Panc1 (cell line): Measurements from ENCODE around the gene RETREG1. TPM values are rescaled to one million over a fixed set of nuclear protein-coding genes. Genes with fewer than 3 reads are reported as not detected.

ENCODE experiments used
- ATAC-seq: fragments of 200-7000 bp; cut with Tn5 transposase; 2 replicates; pipeline ENCODE4 v1.9.1; 2020; ENCODE audit warnings: mild to moderate bottlenecking, moderate library complexity
- BruUV-seq: library from RNA; stranded (reverse); fragments of 400-500 nt; replicated peaks from 2 replicates; lab custom pipeline; 2021; lab: Mats Ljungman, UMichigan
- CTCF ChIA-PET: fragments of 300-600 bp; sonication (Branson Sonifier 250); formaldehyde crosslinking; loops from one replicate; lab custom pipeline; 2022; ENCODE audit warnings: antibody characterized with exemption; lab: Charles Lee
- POLR2A ChIA-PET: fragments of 300-600 bp; sonication (Branson Sonifier 250); formaldehyde crosslinking; loops from one replicate; lab custom pipeline; 2022; ENCODE audit warnings: antibody characterized with exemption; lab: Charles Lee
- DNase-seq: peaks from one replicate; pipeline ENCODE4 v3.0.0-alpha.2; 2010; ENCODE audit warnings: low read depth, low spot score
- H3K27ac ChIP-seq: 2 replicates; pipeline ENCODE4 v1.5.1; 2011; ENCODE audit warnings: mild to moderate bottlenecking, low read length, inconsistent platforms
- H3K27me3 ChIP-seq: fragments of 200-500 bp; sonication (Bioruptor generic); 2 replicates; pipeline ENCODE4 v1.6.0; 2014; ENCODE audit warnings: low read length, inconsistent platforms; ENCODE audit not compliant: control insufficient read depth, insufficient read depth
- H3K36me3 ChIP-seq: fragments of 200-500 bp; sonication (Bioruptor generic); 2 replicates; pipeline ENCODE4 v1.5.1; 2014; ENCODE audit warnings: inconsistent platforms, mild to moderate bottlenecking, low read length, moderate library complexity; ENCODE audit not compliant: control insufficient read depth, insufficient read depth
- H3K4me1 ChIP-seq: 2 replicates; pipeline ENCODE4 v1.5.1; 2011; ENCODE audit warnings: inconsistent platforms, mild to moderate bottlenecking, low read length, moderate library complexity; ENCODE audit not compliant: control insufficient read depth, insufficient read depth
- H3K4me3 ChIP-seq, 2 experiments: 2 replicates each; pipeline ENCODE4 v1.5.1; 2011 to 2012; ENCODE audit warnings: low read depth in 2 of 2, low read length in 2 of 2, mild to moderate bottlenecking in 2 of 2, inconsistent platforms in 1 of 2, moderate library complexity in 1 of 2
- H3K9me3 ChIP-seq: fragments of 200-500 bp; sonication (Bioruptor generic); 2 replicates; pipeline ENCODE4 v1.5.1; 2014; ENCODE audit warnings: low read depth, mild to moderate bottlenecking, inconsistent platforms, low read length, moderate library complexity; ENCODE audit not compliant: control insufficient read depth, insufficient read depth
- POLR2AphosphoS5 ChIP-seq: IDR thresholded peaks from 2 replicates; pipeline ENCODE4 v1.6.1; 2012; ENCODE audit warnings: mild to moderate bottlenecking, low read depth, low read length, moderate library complexity
- REST ChIP-seq, 2 experiments: IDR thresholded peaks; 2 replicates each; pipeline ENCODE4 v1.6.1; 2011 to 2012; ENCODE audit warnings: low read depth in 2 of 2, control low read depth in 1 of 2, low read length in 1 of 2, mild to moderate bottlenecking in 1 of 2, moderate library complexity in 1 of 2; ENCODE audit not compliant: insufficient read depth in 1 of 2
- SIN3A ChIP-seq: IDR thresholded peaks from 2 replicates; pipeline ENCODE4 v1.6.1; 2012; ENCODE audit warnings: low read depth, mild to moderate bottlenecking, low read length, moderate library complexity, borderline replicate concordance; ENCODE audit not compliant: insufficient read depth
- TCF7L2 ChIP-seq: IDR thresholded peaks from 2 replicates; pipeline ENCODE4 v1.6.1; 2011; ENCODE audit warnings: mild to moderate bottlenecking, low read depth, low read length, inconsistent platforms
- in situ Hi-C: cut with HindIII; loops from 2 replicates; pipeline ENCODE4 v1.10.0; 2016; ENCODE audit warnings: low sequenced_read_pairs, low pct_unique_long_range_greater_than_20kb
- intact Hi-C: fragments of 100-400 bp; cut with micrococcal nuclease; formaldehyde crosslinking; loops from one replicate; pipeline ENCODE4 v1.10.0; 2022; ENCODE audit not compliant: unreplicated experiment
- total RNA-seq: library from RNA; stranded (reverse); gene quantifications from one replicate; pipeline ENCODE4 v1.2.1, GENCODE V29; 2021; ENCODE audit not compliant: unreplicated experiment
- TF ChIP-seq, protein P1 (sequence below): fragments of 450-650 bp; IDR thresholded peaks from 2 replicates; pipeline ENCODE4 v1.5.1; 2017; ENCODE audit warnings: mild to moderate bottlenecking

Gene RETREG1
- total RNA-seq, 1 experiment from 2014 or later = 0.74 TPM

GRCh38 chr5:16465544-16466432, 151.0 kb downstream of the RETREG1 start, which contains the start of gene ZNF622:
Gene ZNF622, minus strand, starts transcription at chr5:16465800. Its CDS starts 135 bp downstream, at chr5:16465665.
- TF ChIP-seq REST (IDR thresholded peaks at IDR 0.05; ENCODE audit: insufficient read depth in 1 of 2, low read depth in 2 of 2, low read length in 1 of 2) (peak in 1 of 2 experiments; percentile 48; a peak in 1 of 4 replicates), POLR2AphosphoS5 (peak; percentile 96), TCF7L2 (no peak), SIN3A (no peak; the same call in 1 of the 2 replicates)
- TF ChIP-seq, protein P1, sequence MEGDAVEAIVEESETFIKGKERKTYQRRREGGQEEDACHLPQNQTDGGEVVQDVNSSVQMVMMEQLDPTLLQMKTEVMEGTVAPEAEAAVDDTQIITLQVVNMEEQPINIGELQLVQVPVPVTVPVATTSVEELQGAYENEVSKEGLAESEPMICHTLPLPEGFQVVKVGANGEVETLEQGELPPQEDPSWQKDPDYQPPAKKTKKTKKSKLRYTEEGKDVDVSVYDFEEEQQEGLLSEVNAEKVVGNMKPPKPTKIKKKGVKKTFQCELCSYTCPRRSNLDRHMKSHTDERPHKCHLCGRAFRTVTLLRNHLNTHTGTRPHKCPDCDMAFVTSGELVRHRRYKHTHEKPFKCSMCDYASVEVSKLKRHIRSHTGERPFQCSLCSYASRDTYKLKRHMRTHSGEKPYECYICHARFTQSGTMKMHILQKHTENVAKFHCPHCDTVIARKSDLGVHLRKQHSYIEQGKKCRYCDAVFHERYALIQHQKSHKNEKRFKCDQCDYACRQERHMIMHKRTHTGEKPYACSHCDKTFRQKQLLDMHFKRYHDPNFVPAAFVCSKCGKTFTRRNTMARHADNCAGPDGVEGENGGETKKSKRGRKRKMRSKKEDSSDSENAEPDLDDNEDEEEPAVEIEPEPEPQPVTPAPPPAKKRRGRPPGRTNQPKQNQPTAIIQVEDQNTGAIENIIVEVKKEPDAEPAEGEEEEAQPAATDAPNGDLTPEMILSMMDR = no peak
- CTCF ChIA-PET = interaction anchor here (0.6 kb wide), 1 partner anchor 110 kb away, joined by 7 read pairs; no protein-coding TSS in a partner anchor
- H3K36me3 ChIP-seq = peaks cover 20% of the 10 kb centered on the region; the same call in 1 of the 2 replicates
- POLR2A ChIA-PET = no interaction called here
- no peaks in the 10 kb centered on the region for H3K9me3 ChIP-seq
- peak within 1 kb of the TSS; percentile 87 for H3K27ac ChIP-seq
- peak within 1 kb of the TSS; percentile 94 to 96 for H3K4me3 ChIP-seq
- no TSS peak for BruUV-seq
- no peaks in the 10 kb centered on the region for H3K27me3 ChIP-seq
- peaks cover 20% of the 10 kb centered on the region for H3K4me1 ChIP-seq
- ATAC-seq (peak; percentile 98), DNase-seq (peak; percentile 76)
- intact Hi-C loops (no loop called here), in situ Hi-C loops (no loop called here)

DNA sequence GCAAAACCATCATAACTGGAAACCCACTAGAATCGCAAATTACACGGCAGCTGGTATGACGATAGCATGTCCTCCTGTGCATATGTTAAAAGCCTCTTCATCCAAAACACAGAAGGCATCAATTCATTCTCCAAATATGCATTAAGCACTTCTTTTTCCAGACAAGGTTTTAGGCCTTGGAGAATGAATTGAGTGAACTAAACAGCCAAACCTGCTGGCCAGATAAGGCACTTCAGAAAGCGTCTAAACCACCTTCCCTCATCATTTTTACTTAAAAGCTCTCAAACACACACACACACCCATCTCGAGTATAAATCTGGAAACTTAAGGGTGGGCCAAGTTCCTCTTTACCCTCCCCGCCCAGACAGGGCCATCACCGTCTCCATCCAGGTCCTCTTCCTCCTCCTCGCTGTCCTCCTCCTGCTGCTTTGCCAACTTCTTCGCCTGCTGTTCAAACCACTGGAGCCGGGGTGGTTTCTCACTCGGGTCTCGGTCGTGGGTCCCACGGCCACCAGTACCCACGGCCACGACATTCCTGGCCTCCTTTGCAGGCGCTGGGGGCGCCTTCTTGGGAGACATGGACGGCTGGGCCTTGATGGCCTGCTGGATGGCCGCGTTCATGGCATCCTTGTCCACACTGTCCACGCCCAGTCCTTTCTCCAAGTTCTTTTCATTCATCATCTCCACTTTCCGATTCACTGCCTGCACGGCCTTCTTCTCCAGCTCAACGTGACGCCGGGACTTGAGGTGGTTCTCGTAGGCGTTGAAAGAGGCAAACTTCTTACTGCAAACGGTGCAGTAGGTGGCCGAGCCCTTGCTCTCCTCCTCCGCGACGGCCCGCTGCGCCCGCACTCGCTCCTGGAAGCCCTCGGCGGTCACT, 151.9 kb downstream of the RETREG1 start:
- ATAC-seq (peak; percentile 7), DNase-seq (no peak)
- ChIA-PET CTCF (no interaction called here), POLR2A (no interaction called here)
- Histone ChIP-seq H3K9me3 (no peaks in the 10 kb centered on the region), H3K36me3 (peaks cover 21% of the 10 kb centered on the region; the same call in 1 of the 2 replicates), H3K4me1 (peaks cover 20% of the 10 kb centered on the region), H3K4me3 (peak overlapping the region; percentile 94 to 96), H3K27ac (peak overlapping the region; percentile 87), H3K27me3 (no peaks in the 10 kb centered on the region)
- TSS peak; percentile 88 for BruUV-seq
- TF ChIP-seq TCF7L2 = no peak
- TF ChIP-seq POLR2AphosphoS5 = no peak
- no peak for TF ChIP-seq REST (IDR thresholded peaks at IDR 0.05; ENCODE audit: insufficient read depth in 1 of 2, low read depth in 2 of 2, low read length in 1 of 2)
- no peak for TF ChIP-seq SIN3A
- TF ChIP-seq, protein P1 = no peak
- intact Hi-C loops = no loop called here
- in situ Hi-C loops = no loop called here
